NOMO-1 treated with dmso at 0.1 percent for 144 hours (cell line): ENCODE measurements around the gene STX18.
"Not testable (repeated sequence)": the region's sequence is repeated elsewhere in the genome, so short reads cannot be mapped to it uniquely, and the experiment has no call there.

Experiments used
- DNase-seq: peaks from one replicate; lab custom pipeline; 2025; ENCODE audit not compliant: unreplicated experiment; lab: John Stamatoyannopoulos, UW

STX18 gene

GRCh38 chr4:4480685-4481398, 61.0 kb downstream of the STX18 start:
- no peak for DNase-seq

GRCh38 chr4:4480205-4480604, 61.6 kb downstream of the STX18 start:
- DNase-seq = no peak

- no peak for DNase-seq
These were observed 62.5 kb downstream of the STX18 start for GRCh38 chr4:4479366-4479765.

GRCh38 chr4:4477796-4478195, 64.1 kb downstream of the STX18 start:
- DNase-seq = no peak

- no peak for DNase-seq
These were observed 64.5 kb downstream of the STX18 start for GRCh38 chr4:4477391-4477790.

- no peak for DNase-seq
These were observed 67.4 kb downstream of the STX18 start for GRCh38 chr4:4474476-4474875.

GRCh38 chr4:4472344-4472958, 69.4 kb downstream of the STX18 start:
- no peak for DNase-seq

- no peak for DNase-seq
These were observed 70.7 kb downstream of the STX18 start for GRCh38 chr4:4471195-4471594.

GRCh38 chr4:4470208-4470607, 71.6 kb downstream of the STX18 start:
- no peak for DNase-seq

- DNase-seq = not testable (repeated sequence)
These were observed 76.6 kb downstream of the STX18 start for GRCh38 chr4:4465238-4465637.

- no peak for DNase-seq
These were observed 78.9 kb downstream of the STX18 start for GRCh38 chr4:4462970-4463369.

GRCh38 chr4:4461850-4462249, 80.0 kb downstream of the STX18 start:
- DNase-seq = no peak

GRCh38 chr4:4461178-4461577, 80.7 kb downstream of the STX18 start:
- DNase-seq = no peak

GRCh38 chr4:4460759-4461158, 81.1 kb downstream of the STX18 start:
- DNase-seq = no peak

GRCh38 chr4:4459181-4459580, 82.7 kb downstream of the STX18 start:
- no peak for DNase-seq

- no peak for DNase-seq
These were observed 83.9 kb downstream of the STX18 start for GRCh38 chr4:4457803-4458553.

- no peak for DNase-seq
These were observed 84.9 kb downstream of the STX18 start for GRCh38 chr4:4456816-4457578.

- DNase-seq = no peak
These were observed 85.5 kb downstream of the STX18 start for GRCh38 chr4:4456351-4456750.

- DNase-seq = no peak
These were observed 86.5 kb downstream of the STX18 start for GRCh38 chr4:4455210-4455865.

- DNase-seq = no peak
These were observed 95.4 kb downstream of the STX18 start for GRCh38 chr4:4446434-4446833.

GRCh38 chr4:4443821-4444220, 98.0 kb downstream of the STX18 start:
- no peak for DNase-seq
